ENCODE results near the gene KRTAP10-1.

DNA sequence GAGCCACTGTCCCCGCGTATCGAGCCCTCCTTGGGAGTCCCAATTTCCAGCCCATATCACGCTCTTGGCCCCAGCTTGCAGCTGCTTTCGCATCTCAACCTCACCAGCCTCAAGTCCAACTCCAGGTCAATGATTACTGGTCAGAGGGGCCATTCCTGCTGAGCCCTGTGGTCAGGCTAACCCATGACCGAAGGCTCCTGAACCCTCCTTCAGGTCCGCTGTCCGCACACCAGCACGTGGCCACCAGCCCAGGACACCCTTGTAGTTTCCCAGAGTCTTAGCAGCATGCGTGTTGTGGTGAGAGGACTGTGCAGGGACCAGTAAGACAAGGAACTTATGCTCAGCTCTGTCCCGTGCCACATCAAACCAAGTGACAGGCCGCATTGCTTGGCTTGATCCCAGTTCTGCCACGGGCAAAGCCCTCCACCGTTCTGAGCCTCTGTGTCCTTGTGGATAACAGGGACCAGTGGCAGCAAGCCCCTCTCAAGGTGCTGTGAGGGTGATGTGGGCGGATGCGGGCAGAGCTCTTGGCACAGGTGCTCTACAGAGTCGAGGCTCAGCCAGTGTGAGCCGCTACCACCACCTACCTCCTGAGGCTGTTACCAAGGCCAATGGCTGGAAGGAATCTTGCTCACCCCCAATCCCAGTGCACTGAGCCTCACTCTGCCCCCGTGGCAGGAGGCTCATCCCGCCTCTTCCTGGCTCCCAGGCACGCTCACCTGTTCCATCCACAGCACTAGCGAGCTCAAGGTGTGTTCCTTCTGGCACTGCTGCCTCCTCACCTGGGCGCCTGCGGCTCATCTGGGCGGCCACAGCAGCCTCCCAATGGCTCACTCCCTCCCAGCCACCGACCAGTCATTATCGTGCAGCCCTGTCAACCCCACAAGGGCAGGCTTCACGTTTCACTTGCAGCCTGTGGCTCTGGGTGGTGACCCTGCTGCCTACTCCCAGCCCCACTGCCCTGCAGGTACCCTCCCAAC is 20.4 kb downstream of the KRTAP10-1 start:
- TF ChIP-seq, protein P1, sequence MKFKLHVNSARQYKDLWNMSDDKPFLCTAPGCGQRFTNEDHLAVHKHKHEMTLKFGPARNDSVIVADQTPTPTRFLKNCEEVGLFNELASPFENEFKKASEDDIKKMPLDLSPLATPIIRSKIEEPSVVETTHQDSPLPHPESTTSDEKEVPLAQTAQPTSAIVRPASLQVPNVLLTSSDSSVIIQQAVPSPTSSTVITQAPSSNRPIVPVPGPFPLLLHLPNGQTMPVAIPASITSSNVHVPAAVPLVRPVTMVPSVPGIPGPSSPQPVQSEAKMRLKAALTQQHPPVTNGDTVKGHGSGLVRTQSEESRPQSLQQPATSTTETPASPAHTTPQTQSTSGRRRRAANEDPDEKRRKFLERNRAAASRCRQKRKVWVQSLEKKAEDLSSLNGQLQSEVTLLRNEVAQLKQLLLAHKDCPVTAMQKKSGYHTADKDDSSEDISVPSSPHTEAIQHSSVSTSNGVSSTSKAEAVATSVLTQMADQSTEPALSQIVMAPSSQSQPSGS (CRISPR knock-in tag; IDR thresholded peaks at IDR 0.05; ENCODE audit: borderline replicate concordance, low read depth), result no peak
- TF ChIP-seq RELA (CRISPR knock-in tag; IDR thresholded peaks at IDR 0.05; ENCODE audit: borderline replicate concordance), result no peak
- TF ChIP-seq, protein P2, sequence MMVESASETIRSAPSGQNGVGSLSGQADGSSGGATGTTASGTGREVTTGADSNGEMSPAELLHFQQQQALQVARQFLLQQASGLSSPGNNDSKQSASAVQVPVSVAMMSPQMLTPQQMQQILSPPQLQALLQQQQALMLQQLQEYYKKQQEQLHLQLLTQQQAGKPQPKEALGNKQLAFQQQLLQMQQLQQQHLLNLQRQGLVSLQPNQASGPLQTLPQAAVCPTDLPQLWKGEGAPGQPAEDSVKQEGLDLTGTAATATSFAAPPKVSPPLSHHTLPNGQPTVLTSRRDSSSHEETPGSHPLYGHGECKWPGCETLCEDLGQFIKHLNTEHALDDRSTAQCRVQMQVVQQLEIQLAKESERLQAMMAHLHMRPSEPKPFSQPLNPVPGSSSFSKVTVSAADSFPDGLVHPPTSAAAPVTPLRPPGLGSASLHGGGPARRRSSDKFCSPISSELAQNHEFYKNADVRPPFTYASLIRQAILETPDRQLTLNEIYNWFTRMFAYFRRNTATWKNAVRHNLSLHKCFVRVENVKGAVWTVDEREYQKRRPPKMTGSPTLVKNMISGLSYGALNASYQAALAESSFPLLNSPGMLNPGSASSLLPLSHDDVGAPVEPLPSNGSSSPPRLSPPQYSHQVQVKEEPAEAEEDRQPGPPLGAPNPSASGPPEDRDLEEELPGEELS (CRISPR knock-in tag; IDR thresholded peaks at IDR 0.05), result no peak
- TF ChIP-seq NR2C2 (CRISPR knock-in tag; IDR thresholded peaks at IDR 0.05), result no peak
- TF ChIP-seq SP1 (CRISPR knock-in tag; conservative IDR thresholded peaks at IDR 0.05), result no peak
- TF ChIP-seq, protein P3, sequence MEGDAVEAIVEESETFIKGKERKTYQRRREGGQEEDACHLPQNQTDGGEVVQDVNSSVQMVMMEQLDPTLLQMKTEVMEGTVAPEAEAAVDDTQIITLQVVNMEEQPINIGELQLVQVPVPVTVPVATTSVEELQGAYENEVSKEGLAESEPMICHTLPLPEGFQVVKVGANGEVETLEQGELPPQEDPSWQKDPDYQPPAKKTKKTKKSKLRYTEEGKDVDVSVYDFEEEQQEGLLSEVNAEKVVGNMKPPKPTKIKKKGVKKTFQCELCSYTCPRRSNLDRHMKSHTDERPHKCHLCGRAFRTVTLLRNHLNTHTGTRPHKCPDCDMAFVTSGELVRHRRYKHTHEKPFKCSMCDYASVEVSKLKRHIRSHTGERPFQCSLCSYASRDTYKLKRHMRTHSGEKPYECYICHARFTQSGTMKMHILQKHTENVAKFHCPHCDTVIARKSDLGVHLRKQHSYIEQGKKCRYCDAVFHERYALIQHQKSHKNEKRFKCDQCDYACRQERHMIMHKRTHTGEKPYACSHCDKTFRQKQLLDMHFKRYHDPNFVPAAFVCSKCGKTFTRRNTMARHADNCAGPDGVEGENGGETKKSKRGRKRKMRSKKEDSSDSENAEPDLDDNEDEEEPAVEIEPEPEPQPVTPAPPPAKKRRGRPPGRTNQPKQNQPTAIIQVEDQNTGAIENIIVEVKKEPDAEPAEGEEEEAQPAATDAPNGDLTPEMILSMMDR (IDR thresholded peaks at IDR 0.05), result no peak
- TF ChIP-seq, protein P4, sequence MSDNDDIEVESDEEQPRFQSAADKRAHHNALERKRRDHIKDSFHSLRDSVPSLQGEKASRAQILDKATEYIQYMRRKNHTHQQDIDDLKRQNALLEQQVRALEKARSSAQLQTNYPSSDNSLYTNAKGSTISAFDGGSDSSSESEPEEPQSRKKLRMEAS (CRISPR knock-in tag; IDR thresholded peaks at IDR 0.05), result no peak
- no peak for TF ChIP-seq NFATC4 (CRISPR knock-in tag; IDR thresholded peaks at IDR 0.05)
- TF ChIP-seq, protein P5, sequence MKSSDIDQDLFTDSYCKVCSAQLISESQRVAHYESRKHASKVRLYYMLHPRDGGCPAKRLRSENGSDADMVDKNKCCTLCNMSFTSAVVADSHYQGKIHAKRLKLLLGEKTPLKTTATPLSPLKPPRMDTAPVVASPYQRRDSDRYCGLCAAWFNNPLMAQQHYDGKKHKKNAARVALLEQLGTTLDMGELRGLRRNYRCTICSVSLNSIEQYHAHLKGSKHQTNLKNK (CRISPR knock-in tag; IDR thresholded peaks at IDR 0.05), result no peak
- no peak for TF ChIP-seq ZNF121 (CRISPR knock-in tag; IDR thresholded peaks at IDR 0.05)
- TF ChIP-seq ZNF423 (CRISPR knock-in tag; IDR thresholded peaks at IDR 0.05), result no peak

Measured in WTC11 (cell line).